Activated CD4-positive, alpha-beta T cell treated with anti-CD3 and anti-CD28 coated beads, Interleukin-2, amount 10 ng/mL, durations not matched to agents 24 days and 14 days (primary cell): ENCODE measurements around the gene DDX6. TPM values are rescaled to one million over a fixed set of nuclear protein-coding genes. Genes with fewer than 3 reads are reported as not detected.
A peak's percentile ranks its signal among the peaks of the same experiment; 100 is the strongest.
"Not testable (repeated sequence)": the region's sequence is repeated elsewhere in the genome, so short reads cannot be mapped to it uniquely, and the experiment has no call there.

ENCODE experiments used
- DNase-seq: peaks from one replicate; pipeline ENCODE4 v3.0.0; 2022
- H3K27ac Mint-ChIP-seq: one replicate; pipeline ENCODE4 v1.8.0; 2022; ENCODE audit warnings: mild to moderate bottlenecking, mixed read lengths
- H3K27me3 Mint-ChIP-seq: one replicate; pipeline ENCODE4 v1.8.0; 2022; ENCODE audit warnings: mixed read lengths
- H3K36me3 Mint-ChIP-seq: one replicate; pipeline ENCODE4 v1.8.0; 2022; ENCODE audit warnings: low read depth, mild to moderate bottlenecking, mixed read lengths
- H3K4me1 Mint-ChIP-seq: one replicate; pipeline ENCODE4 v1.8.0; 2021; ENCODE audit warnings: mixed read lengths
- H3K4me3 Mint-ChIP-seq: one replicate; pipeline ENCODE4 v1.8.0; 2022; ENCODE audit warnings: mild to moderate bottlenecking, moderate library complexity, mixed read lengths
- H3K9me3 Mint-ChIP-seq: one replicate; pipeline ENCODE4 v1.8.0; 2021; ENCODE audit warnings: mixed read lengths
- intact Hi-C: fragments of 100-400 bp; cut with micrococcal nuclease; formaldehyde crosslinking; loops from one replicate; pipeline ENCODE4 v1.15.1; 2023
- total RNA-seq: library from RNA; stranded (reverse); gene quantifications from 2 replicates; pipeline ENCODE4 v1.2.3, GENCODE V29; 2022

DDX6 gene
- total RNA-seq, 1 donor from 2014 or later, result 117 TPM

GRCh38 chr11:118783324-118783723 lies 7.6 kb downstream of the DDX6 start:
- not testable (repeated sequence) for DNase-seq, H3K27me3 Mint-ChIP-seq, H3K9me3 Mint-ChIP-seq, H3K4me3 Mint-ChIP-seq, H3K27ac Mint-ChIP-seq
- intact Hi-C loops, result loop anchor here (10.0 kb wide), 1 partner anchor 89 kb away; no protein-coding TSS in a partner anchor
- H3K36me3 Mint-ChIP-seq, result peaks cover 55% of the 10 kb centered on the region
- H3K4me1 Mint-ChIP-seq, result peaks cover 25% of the 10 kb centered on the region

DNA sequence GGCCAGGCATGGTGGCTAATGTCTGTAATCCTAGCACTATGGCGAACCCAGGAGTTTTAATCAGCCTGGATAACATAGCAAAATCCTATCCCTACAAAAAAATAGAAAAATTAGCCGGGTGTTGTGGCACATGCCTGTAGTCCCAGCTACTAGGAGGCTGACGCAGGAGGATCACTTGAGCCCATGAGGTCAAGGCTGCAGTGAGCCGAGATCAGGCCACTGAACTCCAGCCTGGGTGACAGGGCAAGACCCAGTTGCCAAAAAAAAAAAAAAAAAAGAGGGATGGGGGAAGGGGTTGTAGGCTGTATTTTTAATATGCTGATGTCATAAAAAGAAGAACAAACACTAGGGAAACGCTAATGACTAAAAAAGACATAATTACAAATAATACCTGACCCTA lies 12.1 kb downstream of the DDX6 start:
- Mint-ChIP-seq H3K4me1 (peaks cover 20% of the 10 kb centered on the region), H3K27me3 (no peaks in the 10 kb centered on the region), H3K27ac (no peak overlapping the region), H3K9me3 (no peaks in the 10 kb centered on the region), H3K4me3 (no peak overlapping the region), H3K36me3 (peaks cover 63% of the 10 kb centered on the region)
- DNase-seq, result no peak
- intact Hi-C loops, result loop anchor here (2.0 kb wide), 1 partner anchor 14 kb away; no protein-coding TSS in a partner anchor

DNA sequence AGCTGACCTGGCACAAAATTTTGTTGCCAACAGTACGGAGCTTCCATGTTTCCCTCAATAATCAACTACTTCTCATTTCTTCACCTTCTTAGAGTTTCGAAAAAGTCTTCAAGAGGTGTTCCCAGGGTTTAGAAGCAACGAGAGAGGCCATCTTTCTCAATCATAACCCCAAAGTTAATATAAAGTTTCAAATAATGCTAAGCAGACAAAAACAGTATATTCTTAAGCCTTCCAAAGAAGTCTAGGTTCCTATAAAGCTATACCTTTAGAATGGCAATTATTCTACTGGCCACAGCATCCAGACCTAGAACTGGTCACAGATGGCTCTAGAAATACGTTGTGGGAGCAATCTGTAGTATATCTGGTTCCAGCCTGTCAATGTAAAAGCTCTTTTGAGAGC lies 16.9 kb downstream of the DDX6 start:
- no peak for DNase-seq
- H3K4me1 Mint-ChIP-seq, result peaks cover 48% of the 10 kb centered on the region
- H3K27me3 Mint-ChIP-seq, result no peaks in the 10 kb centered on the region
- intact Hi-C loops, result no loop called here
- no peak overlapping the region for H3K4me3 Mint-ChIP-seq
- H3K36me3 Mint-ChIP-seq, result peaks cover 69% of the 10 kb centered on the region
- no peak overlapping the region for H3K27ac Mint-ChIP-seq
- H3K9me3 Mint-ChIP-seq, result no peaks in the 10 kb centered on the region

DNA sequence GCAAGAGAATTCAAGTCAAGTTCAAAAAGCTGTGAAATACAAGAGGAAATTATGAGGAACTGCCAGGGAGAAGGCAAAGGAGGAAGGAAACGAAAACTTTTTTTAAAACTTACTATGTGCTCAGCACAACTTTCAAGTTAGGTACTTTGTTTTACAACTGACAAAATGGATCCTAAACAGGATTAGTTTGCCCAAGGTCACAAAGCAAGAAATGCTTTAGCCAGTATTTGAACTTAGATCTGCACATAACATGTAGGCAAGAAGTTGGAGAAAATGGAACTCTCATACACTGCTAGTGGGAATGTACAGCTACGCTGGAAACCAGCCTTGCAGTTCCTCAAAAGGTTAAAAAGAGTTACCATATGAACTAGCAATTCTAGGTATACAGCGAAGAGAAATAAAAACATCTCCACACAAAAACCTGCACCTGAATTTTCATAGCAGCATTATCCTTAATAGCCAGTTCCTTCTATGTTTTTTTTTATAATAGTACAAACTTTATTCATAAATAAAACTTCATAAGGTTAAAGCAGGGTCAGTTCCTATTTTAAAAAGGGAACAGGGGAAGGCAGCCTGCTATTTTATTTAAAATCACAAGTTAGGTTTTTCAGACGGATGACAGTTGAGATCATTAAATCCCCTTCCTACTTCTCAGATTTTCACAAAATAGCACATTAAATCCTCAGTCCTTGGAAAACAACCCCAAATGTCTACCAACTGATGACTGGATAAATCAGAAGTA lies 19.2 kb downstream of the DDX6 start:
- no peaks in the 10 kb centered on the region for H3K27me3 Mint-ChIP-seq
- peak overlapping the region; percentile 86 for H3K27ac Mint-ChIP-seq
- peak overlapping the region; percentile 7 for H3K4me3 Mint-ChIP-seq
- peaks cover 64% of the 10 kb centered on the region for H3K36me3 Mint-ChIP-seq
- no peak for DNase-seq
- H3K9me3 Mint-ChIP-seq, result no peaks in the 10 kb centered on the region
- H3K4me1 Mint-ChIP-seq, result peaks cover 47% of the 10 kb centered on the region
- intact Hi-C loops, result no loop called here

GRCh38 chr11:118768690-118769089 lies 22.3 kb downstream of the DDX6 start:
- Mint-ChIP-seq H3K4me1 (peaks cover 39% of the 10 kb centered on the region), H3K36me3 (peaks cover 64% of the 10 kb centered on the region), H3K9me3 (no peaks in the 10 kb centered on the region), H3K27me3 (no peaks in the 10 kb centered on the region), H3K4me3 (no peak overlapping the region), H3K27ac (peak overlapping the region; percentile 44)
- DNase-seq, result no peak
- intact Hi-C loops, result no loop called here

DNA sequence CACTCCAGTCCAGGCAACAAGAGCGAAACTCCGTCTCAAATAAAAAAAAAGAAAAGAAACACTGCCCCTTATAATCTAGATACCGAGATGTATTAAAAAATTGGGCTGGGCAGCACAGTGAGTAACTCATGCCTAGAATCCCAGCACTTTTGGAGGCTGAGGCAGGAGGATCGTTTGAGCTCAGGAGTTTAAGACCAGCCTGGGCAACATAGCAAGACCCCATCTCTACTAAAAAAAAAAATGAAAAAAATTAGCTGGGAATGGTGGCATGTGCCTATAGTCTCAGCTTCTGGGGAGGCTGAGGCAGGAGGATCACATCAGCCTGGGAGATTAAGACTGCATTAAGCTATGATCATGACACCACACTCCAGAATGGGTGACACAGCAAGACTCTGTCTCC lies 24.9 kb downstream of the DDX6 start:
- Mint-ChIP-seq H3K36me3 (peaks cover 61% of the 10 kb centered on the region), H3K4me1 (peaks cover 18% of the 10 kb centered on the region), H3K4me3 (no peak overlapping the region), H3K27me3 (no peaks in the 10 kb centered on the region), H3K27ac (no peak overlapping the region), H3K9me3 (no peaks in the 10 kb centered on the region)
- no peak for DNase-seq
- intact Hi-C loops, result no loop called here

- H3K9me3 Mint-ChIP-seq, H3K4me3 Mint-ChIP-seq, H3K27ac Mint-ChIP-seq, H3K27me3 Mint-ChIP-seq, DNase-seq, intact Hi-C loops: not testable (repeated sequence)
- Mint-ChIP-seq H3K36me3 (peaks cover 55% of the 10 kb centered on the region), H3K4me1 (peaks cover 14% of the 10 kb centered on the region)
Measured at GRCh38 chr11:118765095-118765691, 25.8 kb downstream of the DDX6 start.

- no peak overlapping the region for H3K27ac Mint-ChIP-seq
- no peaks in the 10 kb centered on the region for H3K27me3 Mint-ChIP-seq
- peaks cover 3% of the 10 kb centered on the region for H3K4me1 Mint-ChIP-seq
- H3K36me3 Mint-ChIP-seq, result peaks cover 58% of the 10 kb centered on the region
- intact Hi-C loops, result no loop called here
- no peak overlapping the region for H3K4me3 Mint-ChIP-seq
- DNase-seq, result no peak
- H3K9me3 Mint-ChIP-seq, result no peaks in the 10 kb centered on the region
Measured at GRCh38 chr11:118763041-118763440, 27.9 kb downstream of the DDX6 start.

DNA sequence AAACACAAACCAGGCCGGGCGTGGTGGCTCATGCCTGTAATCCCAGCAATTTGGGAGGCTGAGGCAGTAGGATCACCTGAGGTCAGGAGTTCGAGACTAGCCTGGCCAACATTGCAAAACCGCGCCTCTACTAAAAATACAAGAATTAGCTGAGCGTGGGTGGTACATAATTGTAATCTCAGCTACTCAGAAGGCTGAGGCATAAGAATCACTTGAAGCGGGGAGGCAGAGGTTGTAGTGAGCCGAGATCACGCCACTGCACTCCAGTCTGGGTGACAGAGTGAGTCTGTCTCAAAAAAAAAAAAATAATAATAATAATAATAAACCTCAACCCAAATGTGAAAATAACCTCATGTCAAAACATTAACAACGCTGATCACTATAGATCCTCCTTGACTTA lies 29.0 kb downstream of the DDX6 start:
- DNase-seq, intact Hi-C loops, H3K27ac Mint-ChIP-seq, H3K4me1 Mint-ChIP-seq, H3K4me3 Mint-ChIP-seq, H3K9me3 Mint-ChIP-seq, H3K27me3 Mint-ChIP-seq: not testable (repeated sequence)
- H3K36me3 Mint-ChIP-seq, result peaks cover 57% of the 10 kb centered on the region

- Mint-ChIP-seq H3K27ac (no peak overlapping the region), H3K36me3 (peaks cover 64% of the 10 kb centered on the region)
- intact Hi-C loops, result loop anchor here (10.0 kb wide), 1 partner anchor 253 kb away; no protein-coding TSS in a partner anchor
Measured at GRCh38 chr11:118757876-118758399, 33.0 kb downstream of the DDX6 start.

GRCh38 chr11:118752654-118753053 lies 38.3 kb downstream of the DDX6 start:
- no peak for DNase-seq
- Mint-ChIP-seq H3K36me3 (peaks cover 67% of the 10 kb centered on the region), H3K4me3 (no peak overlapping the region), H3K27ac (no peak overlapping the region), H3K4me1 (peaks cover 3% of the 10 kb centered on the region), H3K9me3 (no peaks in the 10 kb centered on the region), H3K27me3 (no peaks in the 10 kb centered on the region)
- intact Hi-C loops, result loop anchor here (10.0 kb wide), 1 partner anchor 248 kb away; no protein-coding TSS in a partner anchor

More at GRCh38 chr11:118757876-118758399, 33.0 kb downstream of the DDX6 start:
- Mint-ChIP-seq H3K4me1 (peaks cover 3% of the 10 kb centered on the region), H3K27me3 (no peaks in the 10 kb centered on the region), H3K4me3 (no peak overlapping the region), H3K9me3 (no peaks in the 10 kb centered on the region)
- no peak for DNase-seq

DNA sequence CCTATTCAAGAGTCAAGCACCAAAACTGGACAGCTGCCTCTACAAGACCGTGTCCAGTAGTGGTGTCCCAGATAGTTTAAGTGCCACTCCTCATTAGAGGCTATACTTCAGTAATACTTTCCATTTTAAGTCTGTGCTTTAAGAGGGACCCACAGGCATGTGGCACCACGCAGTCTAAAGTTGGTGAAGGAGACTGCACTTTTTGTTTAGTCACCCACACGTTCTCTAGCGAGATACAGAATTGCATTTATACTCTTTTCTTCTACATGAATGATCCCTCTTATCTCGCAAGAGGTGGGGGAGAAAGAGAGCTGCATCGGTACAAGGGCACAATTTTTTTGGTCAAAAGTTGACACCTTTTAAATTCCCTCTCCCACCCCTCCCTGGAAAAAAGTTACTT lies 41.5 kb downstream of the DDX6 start:
- Mint-ChIP-seq H3K9me3 (no peaks in the 10 kb centered on the region), H3K36me3 (peaks cover 44% of the 10 kb centered on the region), H3K27me3 (no peaks in the 10 kb centered on the region), H3K27ac (no peak overlapping the region), H3K4me1 (peaks cover 3% of the 10 kb centered on the region), H3K4me3 (no peak overlapping the region)
- DNase-seq, result no peak
- intact Hi-C loops, result no loop called here

DNA sequence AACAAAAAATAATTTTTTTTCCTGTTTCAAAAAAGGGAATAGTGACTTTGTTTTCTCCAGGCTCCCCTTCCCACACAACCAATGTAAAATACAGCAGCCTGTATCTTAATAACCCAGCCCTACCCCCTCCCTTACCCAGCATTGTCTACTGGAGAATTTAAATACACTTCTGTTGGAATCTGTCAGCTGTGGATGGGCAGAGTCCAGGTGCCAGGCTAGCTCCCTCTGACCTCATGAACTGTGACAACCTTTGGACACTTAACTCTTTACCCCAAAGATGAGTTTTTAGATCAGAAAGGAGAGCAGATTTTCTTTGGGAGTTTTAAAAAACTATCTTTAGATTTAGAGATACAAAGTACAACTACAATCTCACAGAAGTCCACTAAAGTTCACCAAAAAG lies 42.9 kb downstream of the DDX6 start:
- Mint-ChIP-seq H3K36me3 (peaks cover 37% of the 10 kb centered on the region), H3K9me3 (no peaks in the 10 kb centered on the region), H3K4me1 (peaks cover 3% of the 10 kb centered on the region), H3K4me3 (no peak overlapping the region), H3K27ac (no peak overlapping the region), H3K27me3 (no peaks in the 10 kb centered on the region)
- intact Hi-C loops, result no loop called here
- DNase-seq, result no peak

GRCh38 chr11:118746988-118747585 lies 43.9 kb downstream of the DDX6 start:
- Mint-ChIP-seq H3K4me3 (no peak overlapping the region), H3K27me3 (no peaks in the 10 kb centered on the region), H3K4me1 (peaks cover 3% of the 10 kb centered on the region), H3K36me3 (peaks cover 31% of the 10 kb centered on the region), H3K27ac (no peak overlapping the region), H3K9me3 (no peaks in the 10 kb centered on the region)
- no peak for DNase-seq
- intact Hi-C loops, result no loop called here
